Naive thymus-derived CD4-positive, alpha-beta T cell (primary cell): ENCODE data around the gene RRAS. TPM values are rescaled to one million over a fixed set of nuclear protein-coding genes. Genes with fewer than 3 reads are reported as not detected.

Experiments
- microRNA-seq: library from miRNA; unstranded; fragments of <30 nt; microRNA quantifications from one replicate; pipeline ENCODE4 v1.2.0, GENCODE V29; 2022; ENCODE audit warnings: borderline microRNAs expressed
- polyA plus RNA-seq, 2 donors: library from polyadenylated mRNA; unstranded; fragments of 300-500 nt; fragmentation: Illumina TruSeq; gene quantifications; one replicate each; pipeline ENCODE4 v1.2.3, GENCODE V29; 2021
- total RNA-seq, 6 experiments: library from RNA in 5 of 6; stranded (reverse) in 5 of 6; gene quantifications; 1 replicate in 5 of 6; 2 replicates in 1 of 6; pipeline ENCODE4 v1.2.3 and lab custom pipeline; 2021 to 2026

RRAS gene
- total and polyA plus RNA-seq, 7 experiments from 2014 or later, result 11.0 to 37.0 (median 13.9) TPM

Small RNAs within 50 kb of the gene (microRNA-seq; reads per million reads assigned to microRNA genes)
- gene MIR5088, result not detected

Other genes with a start within 250 kb of the RRAS start
- gene PTH2, start 216.7 kb downstream of the RRAS start, total RNA-seq, result not detected
- gene PTH2, start 216.7 kb downstream of the RRAS start, polyA plus RNA-seq, result not detected
- gene GFY, start 214.8 kb downstream of the RRAS start, total RNA-seq, result not detected
- not detected for gene GFY, start 214.8 kb downstream of the RRAS start, polyA plus RNA-seq
- under 1 TPM in 2 of 5 experiments, not detected in 3; 0.12 to 0.22 TPM for gene SLC17A7, start 198.6 kb downstream of the RRAS start, total RNA-seq
- gene SLC17A7, start 198.6 kb downstream of the RRAS start, polyA plus RNA-seq, result not detected
- gene PIH1D1, start 188.3 kb downstream of the RRAS start, total RNA-seq, result 100 to 1,000 TPM; 136 to 183 (median 159) TPM
- 10 to 100 TPM; 62.7 to 91.8 TPM for gene PIH1D1, start 188.3 kb downstream of the RRAS start, polyA plus RNA-seq
- 10 to 100 TPM; 27.6 to 38.1 (median 33.3) TPM for gene ALDH16A1, start 186.9 kb downstream of the RRAS start, total RNA-seq
- 10 to 100 TPM; 28.3 to 37.8 TPM for gene ALDH16A1, start 186.9 kb downstream of the RRAS start, polyA plus RNA-seq
- 100 to 1,000 TPM in 3 of 5 experiments, 10 to 100 TPM in 2; 90.6 to 401 (median 280) TPM for gene FLT3LG, start 165.9 kb downstream of the RRAS start, total RNA-seq
- 100 to 1,000 TPM; 148 to 168 TPM for gene FLT3LG, start 165.9 kb downstream of the RRAS start, polyA plus RNA-seq
- 1,000 to 10,000 TPM; 2,467 to 6,044 (median 5,762) TPM for gene RPL13A, start 152.5 kb downstream of the RRAS start, total RNA-seq
- 1,000 to 10,000 TPM; 3,356 to 4,438 TPM for gene RPL13A, start 152.5 kb downstream of the RRAS start, polyA plus RNA-seq
- 1,000 to 10,000 TPM; 2,065 to 3,362 (median 2,972) TPM for gene RPS11, start 143.7 kb downstream of the RRAS start, total RNA-seq
- 1,000 to 10,000 TPM; 2,125 to 2,254 TPM for gene RPS11, start 143.7 kb downstream of the RRAS start, polyA plus RNA-seq
- 100 to 1,000 TPM in 1 of 5 experiments, 10 to 100 TPM in 3, 1 to 10 TPM in 1; 8.2 to 177 (median 47.5) TPM for gene FCGRT, start 127.5 kb downstream of the RRAS start, total RNA-seq
- gene FCGRT, start 127.5 kb downstream of the RRAS start, polyA plus RNA-seq, result 100 to 1,000 TPM; 117 to 129 TPM
- 10 to 100 TPM in 1 of 5 experiments, 1 to 10 TPM in 4; 1.9 to 14.5 (median 3.5) TPM for gene RCN3, start 112.1 kb downstream of the RRAS start, total RNA-seq
- gene RCN3, start 112.1 kb downstream of the RRAS start, polyA plus RNA-seq, result 10 to 100 TPM in 1 of 2 donors, 1 to 10 TPM in 1; 6.9 to 12.3 TPM
- gene NOSIP, start 59.6 kb downstream of the RRAS start, total RNA-seq, result 100 to 1,000 TPM; 222 to 267 (median 228) TPM
- 1,000 to 10,000 TPM in 1 of 2 donors, 100 to 1,000 TPM in 1; 933 to 1,232 TPM for gene NOSIP, start 59.6 kb downstream of the RRAS start, polyA plus RNA-seq
- gene PRRG2, start 58.8 kb downstream of the RRAS start, total RNA-seq, result 1 to 10 TPM in 2 of 5 experiments, under 1 TPM in 3; 0.44 to 2.9 (median 0.58) TPM
- under 1 TPM in 1 of 2 donors, not detected in 1; 0.30 TPM for gene PRRG2, start 58.8 kb downstream of the RRAS start, polyA plus RNA-seq
- gene PRR12, start 49.0 kb downstream of the RRAS start, total RNA-seq, result 10 to 100 TPM; 45.6 to 69.4 (median 60.0) TPM
- gene PRR12, start 49.0 kb downstream of the RRAS start, polyA plus RNA-seq, result under 1 TPM; 0.25 to 0.74 TPM
- 10 to 100 TPM; 35.0 to 74.9 (median 48.8) TPM for gene SCAF1, start 2.1 kb upstream of the RRAS start, total RNA-seq
- gene SCAF1, start 2.1 kb upstream of the RRAS start, polyA plus RNA-seq, result 1 to 10 TPM; 1.4 to 3.7 TPM
- 100 to 1,000 TPM; 176 to 346 (median 212) TPM for gene IRF3, start 25.7 kb upstream of the RRAS start, total RNA-seq
- 10 to 100 TPM; 55.5 to 80.7 TPM for gene IRF3, start 25.7 kb upstream of the RRAS start, polyA plus RNA-seq
- gene BCL2L12, start 25.8 kb upstream of the RRAS start, total RNA-seq, result 10 to 100 TPM; 11.3 to 57.2 (median 22.6) TPM
- gene BCL2L12, start 25.8 kb upstream of the RRAS start, polyA plus RNA-seq, result 10 to 100 TPM; 11.4 to 14.8 TPM
- gene PRMT1, start 37.1 kb upstream of the RRAS start, total RNA-seq, result 100 to 1,000 TPM in 1 of 5 experiments, 10 to 100 TPM in 4; 73.1 to 169 (median 95.3) TPM
- 100 to 1,000 TPM; 126 to 145 TPM for gene PRMT1, start 37.1 kb upstream of the RRAS start, polyA plus RNA-seq
- 1 to 10 TPM; 2.8 to 7.5 (median 4.6) TPM for gene ADM5, start 49.5 kb upstream of the RRAS start, total RNA-seq
- under 1 TPM in 1 of 2 donors, not detected in 1; 0.34 TPM for gene ADM5, start 49.5 kb upstream of the RRAS start, polyA plus RNA-seq
- gene CPT1C, start 51.0 kb upstream of the RRAS start, total RNA-seq, result 1 to 10 TPM in 4 of 5 experiments, under 1 TPM in 1; 0.96 to 6.0 (median 1.5) TPM
- gene CPT1C, start 51.0 kb upstream of the RRAS start, polyA plus RNA-seq, result 1 to 10 TPM in 1 of 2 donors, not detected in 1; 1.7 TPM
- gene TSKS, start 123.2 kb upstream of the RRAS start, total RNA-seq, result 1 to 10 TPM; 1.4 to 3.6 (median 2.8) TPM
- 1 to 10 TPM in 1 of 2 donors, under 1 TPM in 1; 0.51 to 1.1 TPM for gene TSKS, start 123.2 kb upstream of the RRAS start, polyA plus RNA-seq
- 10 to 100 TPM; 38.2 to 83.3 (median 56.7) TPM for gene AP2A1, start 126.9 kb upstream of the RRAS start, total RNA-seq
- 1 to 10 TPM; 3.8 to 8.3 TPM for gene AP2A1, start 126.9 kb upstream of the RRAS start, polyA plus RNA-seq
- 10 to 100 TPM; 16.0 to 28.4 (median 26.8) TPM for gene FUZ, start 173.1 kb upstream of the RRAS start, total RNA-seq
- 1 to 10 TPM; 3.8 to 6.3 TPM for gene FUZ, start 173.1 kb upstream of the RRAS start, polyA plus RNA-seq
- gene MED25, start 178.1 kb upstream of the RRAS start, total RNA-seq, result 10 to 100 TPM; 36.8 to 75.2 (median 55.4) TPM
- gene MED25, start 178.1 kb upstream of the RRAS start, polyA plus RNA-seq, result 10 to 100 TPM; 10.8 to 16.7 TPM
- gene PTOV1, start 211.0 kb upstream of the RRAS start, total RNA-seq, result 100 to 1,000 TPM in 4 of 5 experiments, 10 to 100 TPM in 1; 92.8 to 170 (median 160) TPM
- 10 to 100 TPM; 49.0 to 68.6 TPM for gene PTOV1, start 211.0 kb upstream of the RRAS start, polyA plus RNA-seq
- gene PNKP, start 227.4 kb upstream of the RRAS start, total RNA-seq, result 100 to 1,000 TPM; 141 to 174 (median 154) TPM
- 10 to 100 TPM; 19.4 to 24.8 TPM for gene PNKP, start 227.4 kb upstream of the RRAS start, polyA plus RNA-seq
- gene AKT1S1, start 237.2 kb upstream of the RRAS start, total RNA-seq, result 10 to 100 TPM; 15.9 to 25.7 (median 21.2) TPM
- gene AKT1S1, start 237.2 kb upstream of the RRAS start, polyA plus RNA-seq, result 1 to 10 TPM; 4.7 to 5.8 TPM
- gene TBC1D17, start 237.6 kb upstream of the RRAS start, total RNA-seq, result 100 to 1,000 TPM in 1 of 5 experiments, 10 to 100 TPM in 4; 42.9 to 106 (median 53.0) TPM
- 10 to 100 TPM; 11.6 to 22.2 TPM for gene TBC1D17, start 237.6 kb upstream of the RRAS start, polyA plus RNA-seq